ENCODE measurements around the gene GARIN5A.
A peak's percentile ranks its signal among the peaks of the same experiment; 100 is the strongest.

The GARIN5A gene

GRCh38 chr19:50512112-50512998 is 35.7 kb upstream of the GARIN5A start:
- peak overlapping the region; percentile 95 for H3K4me3 ChIP-seq (ENCODE audit: low read depth, low read length)
- TF ChIP-seq, protein P1, sequence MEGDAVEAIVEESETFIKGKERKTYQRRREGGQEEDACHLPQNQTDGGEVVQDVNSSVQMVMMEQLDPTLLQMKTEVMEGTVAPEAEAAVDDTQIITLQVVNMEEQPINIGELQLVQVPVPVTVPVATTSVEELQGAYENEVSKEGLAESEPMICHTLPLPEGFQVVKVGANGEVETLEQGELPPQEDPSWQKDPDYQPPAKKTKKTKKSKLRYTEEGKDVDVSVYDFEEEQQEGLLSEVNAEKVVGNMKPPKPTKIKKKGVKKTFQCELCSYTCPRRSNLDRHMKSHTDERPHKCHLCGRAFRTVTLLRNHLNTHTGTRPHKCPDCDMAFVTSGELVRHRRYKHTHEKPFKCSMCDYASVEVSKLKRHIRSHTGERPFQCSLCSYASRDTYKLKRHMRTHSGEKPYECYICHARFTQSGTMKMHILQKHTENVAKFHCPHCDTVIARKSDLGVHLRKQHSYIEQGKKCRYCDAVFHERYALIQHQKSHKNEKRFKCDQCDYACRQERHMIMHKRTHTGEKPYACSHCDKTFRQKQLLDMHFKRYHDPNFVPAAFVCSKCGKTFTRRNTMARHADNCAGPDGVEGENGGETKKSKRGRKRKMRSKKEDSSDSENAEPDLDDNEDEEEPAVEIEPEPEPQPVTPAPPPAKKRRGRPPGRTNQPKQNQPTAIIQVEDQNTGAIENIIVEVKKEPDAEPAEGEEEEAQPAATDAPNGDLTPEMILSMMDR (IDR thresholded peaks at IDR 0.05; ENCODE audit: insufficient read depth, low read depth, low read length, missing control alignments): no peak

GRCh38 chr19:50511069-50511822 is 34.6 kb upstream of the GARIN5A start, which contains the start of gene JOSD2:
Gene JOSD2 (minus strand): TSS chr19:50511191. CDS start chr19:50510431, 760 bp downstream.
- TF ChIP-seq, protein P1 (IDR thresholded peaks at IDR 0.05; ENCODE audit: insufficient read depth, low read depth, low read length, missing control alignments): no peak
- peak within 1 kb of the TSS; percentile 95 for H3K4me3 ChIP-seq (ENCODE audit: low read depth, low read length)
- peak; percentile 100 for DNase-seq (ENCODE audit: low read depth)

More at GRCh38 chr19:50512112-50512998, 35.7 kb upstream of the GARIN5A start:
- DNase-seq (ENCODE audit: low read depth): no peak

- no peak for DNase-seq (ENCODE audit: low read depth)
- peak overlapping the region; percentile 95 for H3K4me3 ChIP-seq (ENCODE audit: low read depth, low read length)
- TF ChIP-seq, protein P1 (IDR thresholded peaks at IDR 0.05; ENCODE audit: insufficient read depth, low read depth, low read length, missing control alignments): no peak
These were observed 34.0 kb upstream of the GARIN5A start for GRCh38 chr19:50510700-50511068.

DNA sequence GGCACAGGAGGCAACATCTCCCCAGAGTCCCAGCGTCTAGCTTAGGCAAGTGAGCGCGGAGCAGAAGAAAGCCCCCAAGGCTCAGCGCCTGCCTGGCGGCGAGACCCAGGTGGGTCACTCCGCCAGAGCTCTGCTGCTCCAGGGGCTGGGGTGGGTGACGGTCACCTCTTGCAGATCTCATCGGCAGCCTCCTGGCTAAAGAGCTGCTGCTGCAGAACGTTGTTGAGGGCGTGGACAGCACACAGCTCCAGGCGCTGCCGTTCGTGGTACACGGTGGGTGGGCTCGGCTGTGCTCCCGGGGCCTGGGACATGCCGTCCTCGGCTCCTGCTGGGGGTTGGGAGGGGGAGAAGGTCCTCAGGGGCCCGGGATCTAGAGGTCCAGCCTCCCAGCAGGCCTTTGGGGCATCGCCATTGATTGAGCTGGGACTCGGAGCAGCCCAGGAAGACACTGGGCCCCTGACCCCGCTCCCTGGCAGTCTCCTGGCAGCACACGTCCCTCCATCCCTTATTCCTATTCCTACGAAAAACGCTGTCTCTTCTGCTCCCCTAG is 33.5 kb upstream of the GARIN5A start:
- DNase-seq (ENCODE audit: low read depth): no peak
- TF ChIP-seq, protein P1 (IDR thresholded peaks at IDR 0.05; ENCODE audit: insufficient read depth, low read depth, low read length, missing control alignments): no peak
- H3K4me3 ChIP-seq (ENCODE audit: low read depth, low read length): peak overlapping the region; percentile 95

DNA sequence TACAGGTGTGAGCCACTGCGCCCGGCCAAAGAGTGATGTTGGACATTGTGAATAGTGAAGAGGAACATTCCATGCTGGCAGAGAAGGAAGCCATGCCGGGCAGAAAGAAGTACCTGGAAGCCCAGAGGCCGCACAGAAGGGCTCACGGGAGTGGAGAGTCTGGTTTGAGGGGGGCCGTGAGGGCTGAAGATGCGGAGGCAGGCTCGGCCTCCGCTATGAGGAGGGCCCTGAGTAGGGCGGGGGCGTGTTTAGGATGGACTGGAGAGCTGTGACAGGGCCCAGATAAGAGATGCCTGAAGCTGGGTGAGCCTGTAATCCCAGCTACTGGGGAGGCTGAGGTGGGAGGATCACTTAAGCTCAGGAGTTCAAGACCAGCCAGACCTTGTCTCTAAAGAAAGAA is 32.7 kb upstream of the GARIN5A start:
- no peak for DNase-seq (ENCODE audit: low read depth)
- no peak overlapping the region for H3K4me3 ChIP-seq (ENCODE audit: low read depth, low read length)
- TF ChIP-seq, protein P1 (IDR thresholded peaks at IDR 0.05; ENCODE audit: insufficient read depth, low read depth, low read length, missing control alignments): no peak

DNA sequence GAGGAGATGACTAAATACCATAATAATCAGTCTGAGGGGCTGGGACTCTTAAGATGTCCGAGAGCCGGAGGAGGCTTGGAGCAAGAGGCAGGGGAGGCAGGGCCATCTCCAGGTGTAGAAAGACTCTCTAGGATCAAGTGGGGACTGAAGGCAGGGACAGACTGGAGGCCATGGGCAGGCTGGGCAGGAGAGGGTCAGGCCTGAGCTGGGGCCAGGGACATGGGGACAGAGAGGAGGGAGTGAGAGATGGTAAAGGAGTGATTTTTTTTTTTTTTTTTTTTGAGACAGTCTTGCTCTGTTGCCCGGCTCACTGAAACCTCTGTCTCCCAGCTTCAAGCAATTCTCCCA is 32.2 kb upstream of the GARIN5A start:
- no peak overlapping the region for H3K4me3 ChIP-seq (ENCODE audit: low read depth, low read length)
- TF ChIP-seq, protein P1 (IDR thresholded peaks at IDR 0.05; ENCODE audit: insufficient read depth, low read depth, low read length, missing control alignments): no peak
- DNase-seq (ENCODE audit: low read depth): no peak
